HepG2 (cell line): ENCODE data around the gene GRK6. TPM values are rescaled to one million over a fixed set of nuclear protein-coding genes. Genes with fewer than 3 reads are reported as not detected.

Experiments
- ATF7-NPFF ChIP-seq: sonication (generic); formaldehyde crosslinking; IDR thresholded peaks from 2 replicates; pipeline ENCODE4 v1.8.1; 2023; ENCODE audit warnings: mild to moderate bottlenecking, low read depth, missing genetic modification reagents, moderate library complexity
- DNMT1 ChIP-seq: sonication (generic); formaldehyde crosslinking; IDR thresholded peaks from 2 replicates; pipeline ENCODE4 v1.5.1; 2020; ENCODE audit warnings: mild to moderate bottlenecking, missing genetic modification reagents
- MNT ChIP-seq: fragments of 450-650 bp; IDR thresholded peaks from 2 replicates; pipeline ENCODE4 v1.6.1; 2016
- PITX1 ChIP-seq: sonication (generic); formaldehyde crosslinking; IDR thresholded peaks from 2 replicates; pipeline ENCODE4 v1.5.1; 2020; ENCODE audit warnings: mild to moderate bottlenecking, missing genetic modification reagents
- RARG ChIP-seq: sonication (generic); formaldehyde crosslinking; IDR thresholded peaks from 2 replicates; pipeline ENCODE4 v1.4.0; 2020; ENCODE audit warnings: low read depth, mild to moderate bottlenecking, missing genetic modification reagents
- SNAPC4 ChIP-seq: sonication (generic); formaldehyde crosslinking; IDR thresholded peaks from 2 replicates; pipeline ENCODE4 v1.4.0; 2020; ENCODE audit warnings: mild to moderate bottlenecking, missing genetic modification reagents
- TFE3 ChIP-seq: IDR thresholded peaks from 2 replicates; pipeline ENCODE4 v1.6.1; 2016
- THYN1 ChIP-seq: sonication (generic); formaldehyde crosslinking; IDR thresholded peaks from 2 replicates; pipeline ENCODE4 v1.8.1; 2023; ENCODE audit warnings: low read depth, mild to moderate bottlenecking, moderate library complexity, missing genetic modification reagents, borderline replicate concordance
- TIGD3 ChIP-seq: sonication (generic); formaldehyde crosslinking; IDR thresholded peaks from 2 replicates; pipeline ENCODE4 v1.5.1; 2020; ENCODE audit warnings: mild to moderate bottlenecking, missing genetic modification reagents, borderline replicate concordance
- ZBTB7B ChIP-seq: sonication (generic); formaldehyde crosslinking; IDR thresholded peaks from 2 replicates; pipeline ENCODE4 v1.4.0; 2020; ENCODE audit warnings: missing genetic modification reagents
- ZFP91 ChIP-seq: sonication (generic); formaldehyde crosslinking; IDR thresholded peaks from 2 replicates; pipeline ENCODE4 v1.9.0; 2022; ENCODE audit warnings: missing genetic modification reagents, mild to moderate bottlenecking, borderline replicate concordance
- ZIK1 ChIP-seq: sonication (generic); formaldehyde crosslinking; IDR thresholded peaks from 2 replicates; pipeline ENCODE4 v1.5.0; 2020; ENCODE audit warnings: mild to moderate bottlenecking, low read depth, missing genetic modification reagents, borderline replicate concordance
- ZNF17 ChIP-seq: sonication (generic); formaldehyde crosslinking; IDR thresholded peaks from 2 replicates; pipeline ENCODE4 v1.5.0; 2020; ENCODE audit warnings: mild to moderate bottlenecking, missing genetic modification reagents
- ZNF20 ChIP-seq: sonication (generic); formaldehyde crosslinking; IDR thresholded peaks from 2 replicates; pipeline ENCODE4 v1.4.0; 2020; ENCODE audit warnings: mild to moderate bottlenecking, moderate library complexity, missing genetic modification reagents
- ZNF546 ChIP-seq: sonication (generic); formaldehyde crosslinking; conservative IDR thresholded peaks from 2 replicates; pipeline ENCODE4 v1.8.1; 2023; ENCODE audit warnings: mild to moderate bottlenecking, missing genetic modification reagents
- ZNF724P ChIP-seq: sonication (generic); formaldehyde crosslinking; IDR thresholded peaks from 2 replicates; pipeline ENCODE4 v1.8.0; 2022; ENCODE audit warnings: missing genetic modification reagents, borderline replicate concordance
- ZNF781 ChIP-seq: sonication (generic); formaldehyde crosslinking; IDR thresholded peaks from 2 replicates; pipeline ENCODE4 v1.5.1; 2020; ENCODE audit warnings: borderline replicate concordance, mild to moderate bottlenecking, missing genetic modification reagents; ENCODE audit errors: not compliant biosample characterization
- polyA plus RNA-seq, 8 experiments: library from polyadenylated mRNA; depleted of rRNA in 3 of 8; stranded (reverse) in 7 of 8; unstranded in 1 of 8; fragments of >200 nt; fragmentation: Illumina TruSeq in 4 of 8; extraction: Trizol in 4 of 8; gene quantifications; 2 replicates each; pipeline versions ENCODE4 v1.2.1 to v1.2.3, GENCODE V29; 2011 to 2016; ENCODE audit warnings: low read depth in 4 of 8, missing spikeins in 1 of 8, mixed read lengths in 1 of 8; ENCODE audit not compliant: insufficient read depth in 1 of 8
- total RNA-seq, 5 experiments: library from RNA; depleted of rRNA; stranded (reverse); fragments of >200 nt; fragmentation: Illumina TruSeq; extraction: Trizol; gene quantifications; 2 replicates each; pipeline ENCODE4 v1.2.3, GENCODE V29; 2016; ENCODE audit warnings: low read depth in 1 of 5

GRK6 gene
- total and polyA plus RNA-seq, 2 of the 13 experiments (the other 11 are each of a cell fraction or from before 2014, with no cell fraction given), result 13.2 to 19.9 TPM

GRCh38 chr5:177455036-177455660 is 28.7 kb downstream of the GRK6 start (continued):
- TF ChIP-seq TIGD3 (CRISPR knock-in tag), result peak; percentile 59; the same call in 1 of the 2 replicates
- no peak for TF ChIP-seq ZNF781 (CRISPR knock-in tag)
- TF ChIP-seq ATF7-NPFF (CRISPR knock-in tag), result peak; percentile 79; the same call in 1 of the 2 replicates
- TF ChIP-seq ZNF546 (CRISPR knock-in tag), result peak; percentile 90; the same call in 1 of the 2 replicates
- peak; percentile 87; the same call in 1 of the 2 replicates for TF ChIP-seq ZIK1 (CRISPR knock-in tag)
- 0 out of 2 replicates have a peak, but pooled peaks have one; percentile 23 for TF ChIP-seq ZNF724P (CRISPR knock-in tag)
- TF ChIP-seq MNT, result peak; percentile 71
- no peak; the same call in 1 of the 2 replicates for TF ChIP-seq RARG (CRISPR knock-in tag)
- peak; percentile 80; the same call in 1 of the 2 replicates for TF ChIP-seq THYN1 (CRISPR knock-in tag)
- no peak for TF ChIP-seq SNAPC4 (CRISPR knock-in tag)
- TF ChIP-seq ZFP91, result 0 out of 2 replicates have a peak, but pooled peaks have one; percentile 83
- no peak for TF ChIP-seq ZNF17 (CRISPR knock-in tag)
- no peak for TF ChIP-seq ZNF20
- peak; percentile 54 for TF ChIP-seq DNMT1 (CRISPR knock-in tag)
- no peak for TF ChIP-seq PITX1
- TF ChIP-seq ZBTB7B (CRISPR knock-in tag), result 0 out of 2 replicates have a peak, but pooled peaks have one; percentile 25
- TF ChIP-seq TFE3 (CRISPR knock-in tag), result no peak
